Eye (tissue), 1 donor: ENCODE results near the gene TLR7.

Experiments
- DNase-seq: peaks from one replicate; pipeline ENCODE4 v3.0.0-alpha.2; 2015

TLR7 gene

GRCh38 chrX:12866451-12867377, at the start of gene TLR7:
Gene TLR7, plus strand, starts transcription at chrX:12867072. Its CDS starts 507 bp downstream, at chrX:12867579.
- DNase-seq: no peak

GRCh38 chrX:12817528-12817927, 49.3 kb upstream of the TLR7 start:
- DNase-seq: no peak

- DNase-seq: no peak
These were observed 47.6 kb upstream of the TLR7 start for GRCh38 chrX:12819222-12819621.

GRCh38 chrX:12820737-12821136, 46.1 kb upstream of the TLR7 start:
- no peak for DNase-seq

- no peak for DNase-seq
These were observed 41.9 kb upstream of the TLR7 start for GRCh38 chrX:12824944-12825343.

GRCh38 chrX:12825801-12826200, 41.1 kb upstream of the TLR7 start:
- peak; percentile 1 for DNase-seq

- no peak for DNase-seq
These were observed 23.7 kb upstream of the TLR7 start for GRCh38 chrX:12843061-12843667.

- DNase-seq: no peak
These were observed 23.1 kb upstream of the TLR7 start for GRCh38 chrX:12843668-12844279.

- no peak for DNase-seq
These were observed 22.6 kb upstream of the TLR7 start for GRCh38 chrX:12844319-12844718.

- no peak for DNase-seq
These were observed 1.5 kb upstream of the TLR7 start for GRCh38 chrX:12865359-12865758.

- DNase-seq: no peak
These were observed 813 bp downstream of the TLR7 start for GRCh38 chrX:12867685-12868084.

GRCh38 chrX:12868747-12869146, 1.9 kb downstream of the TLR7 start:
- no peak for DNase-seq

GRCh38 chrX:12871257-12871656, 4.4 kb downstream of the TLR7 start:
- DNase-seq: no peak

GRCh38 chrX:12872741-12873140, 5.9 kb downstream of the TLR7 start:
- no peak for DNase-seq

- no peak for DNase-seq
These were observed 7.7 kb downstream of the TLR7 start for GRCh38 chrX:12874581-12874980.

GRCh38 chrX:12877386-12877785, 10.5 kb downstream of the TLR7 start:
- no peak for DNase-seq

- DNase-seq: no peak
These were observed 11.7 kb downstream of the TLR7 start for GRCh38 chrX:12878536-12878935.

GRCh38 chrX:12881914-12882313, 15.0 kb downstream of the TLR7 start:
- no peak for DNase-seq

- DNase-seq: no peak
These were observed 18.6 kb downstream of the TLR7 start for GRCh38 chrX:12885508-12885907.

GRCh38 chrX:12886545-12886944, 19.7 kb downstream of the TLR7 start:
- no peak for DNase-seq

- DNase-seq: no peak
These were observed 20.3 kb downstream of the TLR7 start for GRCh38 chrX:12887141-12887540.

GRCh38 chrX:12887767-12888166, 20.9 kb downstream of the TLR7 start:
- no peak for DNase-seq

- no peak for DNase-seq
These were observed 23.6 kb downstream of the TLR7 start for GRCh38 chrX:12890467-12890866.

- no peak for DNase-seq
These were observed 24.3 kb downstream of the TLR7 start for GRCh38 chrX:12891171-12891570.
